ENCODE results near the gene MAP2K7.
A peak's percentile ranks its signal among the peaks of the same experiment; 100 is the strongest.

DNA sequence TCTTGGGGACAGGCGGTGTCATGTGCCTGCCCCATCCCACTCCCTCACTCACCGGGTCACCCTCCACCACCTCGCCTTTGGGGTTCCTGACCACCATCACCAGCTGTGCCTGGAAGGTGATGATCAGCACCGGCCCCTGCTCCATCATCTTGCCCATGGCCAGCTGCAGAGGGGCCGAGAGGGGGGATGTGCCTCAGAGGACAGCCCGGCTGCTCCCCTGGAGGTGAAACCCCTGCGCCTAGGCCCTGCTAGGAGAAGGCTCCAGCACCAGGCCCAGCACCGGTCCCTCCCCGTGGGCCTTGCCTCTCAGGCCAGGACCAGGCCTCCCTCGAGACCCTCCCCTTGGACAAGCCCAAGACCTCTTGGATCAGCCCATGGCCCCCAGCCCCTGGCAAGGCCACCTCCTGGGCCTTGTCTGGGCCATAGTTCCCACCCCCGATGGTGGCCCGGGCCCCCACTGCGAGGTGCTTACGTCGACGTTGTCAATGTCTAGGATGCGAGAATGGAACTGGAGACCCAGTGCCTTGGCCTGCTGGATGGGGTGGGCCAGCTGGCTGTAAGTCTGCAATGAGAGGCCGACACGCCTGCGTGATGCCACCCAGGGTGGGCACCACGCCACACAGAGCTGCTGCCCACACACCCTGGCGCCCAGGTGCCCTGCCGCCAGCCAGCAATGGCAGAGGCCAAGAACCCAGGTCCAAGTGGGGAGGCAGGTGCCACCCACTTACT is 24.1 kb downstream of the MAP2K7 start:
- TF ChIP-seq CTCF (IDR thresholded peaks at IDR 0.05 in 8 of 11, conservative IDR thresholded peaks at IDR 0.05 in 3 of 11) (no peak), POLR2A (IDR thresholded peaks at IDR 0.05) (no peak), POLR2AphosphoS5 (IDR thresholded peaks at IDR 0.05) (peak in 2 of 3 donors; percentile 31 to 65)

Measured in spleen (tissue), 7 donors.